Ovary (tissue), 3 donors: ENCODE results near the gene WDR7.

ENCODE experiments used
- EP300 ChIP-seq: sonication (generic); formaldehyde crosslinking; IDR thresholded peaks from one replicate; pipeline ENCODE4 v1.6.1; 2017; ENCODE audit warnings: antibody characterized with exemption
- TF ChIP-seq, protein P1 (sequence below), 3 donors: fragments of 450-650 bp in 2 of 3; fragments of 200-600 bp in 1 of 3; IDR thresholded peaks; one replicate each; pipeline versions ENCODE4 v1.5.1 to v1.8.0; 2016 to 2022; ENCODE audit warnings: antibody characterized with exemption in 3 of 3, mild to moderate bottlenecking in 1 of 3
- donor health status: DM: no; HTN: no; CAD: no.

- TF ChIP-seq, protein P1, sequence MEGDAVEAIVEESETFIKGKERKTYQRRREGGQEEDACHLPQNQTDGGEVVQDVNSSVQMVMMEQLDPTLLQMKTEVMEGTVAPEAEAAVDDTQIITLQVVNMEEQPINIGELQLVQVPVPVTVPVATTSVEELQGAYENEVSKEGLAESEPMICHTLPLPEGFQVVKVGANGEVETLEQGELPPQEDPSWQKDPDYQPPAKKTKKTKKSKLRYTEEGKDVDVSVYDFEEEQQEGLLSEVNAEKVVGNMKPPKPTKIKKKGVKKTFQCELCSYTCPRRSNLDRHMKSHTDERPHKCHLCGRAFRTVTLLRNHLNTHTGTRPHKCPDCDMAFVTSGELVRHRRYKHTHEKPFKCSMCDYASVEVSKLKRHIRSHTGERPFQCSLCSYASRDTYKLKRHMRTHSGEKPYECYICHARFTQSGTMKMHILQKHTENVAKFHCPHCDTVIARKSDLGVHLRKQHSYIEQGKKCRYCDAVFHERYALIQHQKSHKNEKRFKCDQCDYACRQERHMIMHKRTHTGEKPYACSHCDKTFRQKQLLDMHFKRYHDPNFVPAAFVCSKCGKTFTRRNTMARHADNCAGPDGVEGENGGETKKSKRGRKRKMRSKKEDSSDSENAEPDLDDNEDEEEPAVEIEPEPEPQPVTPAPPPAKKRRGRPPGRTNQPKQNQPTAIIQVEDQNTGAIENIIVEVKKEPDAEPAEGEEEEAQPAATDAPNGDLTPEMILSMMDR (IDR thresholded peaks at IDR 0.05), result no peak
- no peak for TF ChIP-seq EP300
These were observed 237.8 kb downstream of the WDR7 start for GRCh38 chr18:56888978-56889377.
